Mesothelial cell of epicardium (in vitro differentiated cells): ENCODE measurements around the gene NUBP1. TPM values are rescaled to one million over a fixed set of nuclear protein-coding genes. Genes with fewer than 3 reads are reported as not detected.
A peak's percentile ranks its signal among the peaks of the same experiment; 100 is the strongest.
"Not testable (repeated sequence)": the region's sequence is repeated elsewhere in the genome, so short reads cannot be mapped to it uniquely, and the experiment has no call there.

Source experiments
- DNase-seq, 2 experiments: peaks; one replicate each; pipeline ENCODE4 v3.0.0; 2021; ENCODE audit warnings: low spot score in 2 of 2; ENCODE audit not compliant: unreplicated experiment in 2 of 2
- H3K27ac Mint-ChIP-seq: 2 replicates; pipeline ENCODE4 v1.8.0; 2021; ENCODE audit warnings: mixed read lengths
- H3K27me3 Mint-ChIP-seq: 2 replicates; pipeline ENCODE4 v1.8.0; 2021; ENCODE audit warnings: low read depth, mixed read lengths
- H3K36me3 Mint-ChIP-seq: 2 replicates; pipeline ENCODE4 v1.8.0; 2021; ENCODE audit warnings: mixed read lengths
- H3K4me1 Mint-ChIP-seq: 2 replicates; pipeline ENCODE4 v1.8.0; 2021; ENCODE audit warnings: mixed read lengths
- H3K4me3 Mint-ChIP-seq: 2 replicates; pipeline ENCODE4 v1.8.0; 2021; ENCODE audit warnings: mild to moderate bottlenecking, moderate library complexity, mixed read lengths
- H3K9me3 Mint-ChIP-seq: 2 replicates; pipeline ENCODE4 v1.8.0; 2021; ENCODE audit warnings: mixed read lengths
- CTCF ChIP-seq: fragments of 200-600 bp; sonication (generic); IDR thresholded peaks from one replicate; pipeline ENCODE4 v1.5.0; 2021; ENCODE audit warnings: antibody characterized with exemption; ENCODE audit not compliant: unreplicated experiment
- total RNA-seq: library from RNA; stranded (reverse); gene quantifications from 3 replicates; pipeline ENCODE4 v1.2.1, GENCODE V29; 2021

The NUBP1 gene
- total RNA-seq, 1 donor from 2014 or later, result 18.1 TPM

DNA sequence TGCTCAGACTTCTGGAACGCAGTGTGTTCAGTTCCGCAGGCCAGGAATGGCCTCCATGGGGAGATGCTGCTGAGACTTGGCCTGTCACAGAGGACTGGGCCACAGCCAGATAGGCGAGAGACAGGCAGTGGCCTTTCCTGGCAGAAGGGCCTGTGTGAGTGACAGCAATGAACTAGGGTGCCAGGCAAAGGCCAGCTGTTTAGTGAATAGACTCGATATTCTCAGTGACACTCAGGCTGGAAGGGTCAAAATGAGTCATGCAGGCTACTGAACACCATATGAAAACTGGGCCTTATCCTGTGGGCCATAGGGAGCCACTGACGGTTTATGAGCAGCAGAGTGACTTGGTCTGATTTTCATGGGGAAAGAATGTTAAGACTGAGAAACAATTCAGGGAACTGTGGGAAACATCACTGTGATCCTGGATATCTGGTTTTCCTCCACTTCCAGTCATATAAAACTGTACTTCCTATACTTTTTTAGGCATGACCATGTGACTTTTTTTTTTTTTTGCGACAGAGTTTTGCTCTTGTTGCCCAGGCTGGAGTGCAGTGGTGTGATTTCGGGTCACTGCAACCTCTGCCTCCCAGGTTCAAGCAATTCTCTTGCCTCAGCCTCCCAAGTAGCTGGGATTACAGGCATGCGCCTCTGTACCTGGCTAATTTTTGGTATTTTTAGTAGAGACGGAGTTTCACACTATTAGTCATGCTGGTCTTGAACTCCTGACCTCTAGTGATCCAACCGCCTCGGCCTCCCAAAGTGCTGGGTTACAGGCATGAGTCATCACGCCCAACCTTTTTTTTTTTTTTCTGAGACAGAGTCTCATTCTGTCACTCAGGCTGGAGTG is 5.2 kb upstream of the NUBP1 start:
- Mint-ChIP-seq H3K4me1 (peaks cover 22% of the 10 kb centered on the region), H3K27me3 (no peaks in the 10 kb centered on the region), H3K4me3 (no peak overlapping the region), H3K27ac (peak overlapping the region; percentile 34), H3K36me3 (no peaks in the 10 kb centered on the region), H3K9me3 (peaks cover under 1% of the 10 kb centered on the region)
- no peak for DNase-seq
- no peak for TF ChIP-seq CTCF

GRCh38 chr16:10740000-10740844 is 3.4 kb upstream of the NUBP1 start:
- Mint-ChIP-seq H3K27me3 (no peaks in the 10 kb centered on the region), H3K4me3 (no peak overlapping the region), H3K36me3 (no peaks in the 10 kb centered on the region), H3K9me3 (no peaks in the 10 kb centered on the region), H3K27ac (no peak overlapping the region), H3K4me1 (peaks cover 29% of the 10 kb centered on the region)
- TF ChIP-seq CTCF, result no peak
- DNase-seq, result no peak

DNA sequence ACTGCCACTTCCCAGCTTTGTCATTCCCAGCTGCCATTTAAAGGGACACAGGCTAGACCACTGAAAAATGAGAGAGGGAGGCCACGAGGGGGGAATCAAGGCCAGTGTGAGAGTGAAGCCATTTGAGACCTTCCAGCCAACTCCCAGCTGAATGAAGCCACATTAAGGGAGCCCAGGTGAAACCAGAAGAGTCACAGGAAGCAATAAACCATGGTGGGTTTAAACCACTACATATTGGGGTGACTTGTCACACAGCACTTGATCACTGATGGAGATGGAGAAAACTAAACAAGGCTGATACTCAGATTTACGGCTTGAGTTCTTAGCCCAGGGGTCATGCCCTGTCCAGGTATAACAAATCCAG is 2.8 kb upstream of the NUBP1 start:
- Mint-ChIP-seq H3K9me3 (no peaks in the 10 kb centered on the region), H3K27me3 (no peaks in the 10 kb centered on the region), H3K4me3 (no peak overlapping the region), H3K27ac (no peak overlapping the region), H3K36me3 (no peaks in the 10 kb centered on the region), H3K4me1 (peaks cover 34% of the 10 kb centered on the region)
- no peak for TF ChIP-seq CTCF
- no peak for DNase-seq

GRCh38 chr16:10741249-10741648 is 2.4 kb upstream of the NUBP1 start:
- not testable (repeated sequence) for H3K9me3 Mint-ChIP-seq, DNase-seq, H3K4me3 Mint-ChIP-seq, H3K27ac Mint-ChIP-seq, H3K27me3 Mint-ChIP-seq, H3K36me3 Mint-ChIP-seq
- H3K4me1 Mint-ChIP-seq, result peaks cover 35% of the 10 kb centered on the region

- DNase-seq, result no peak
- Mint-ChIP-seq H3K4me1 (peaks cover 35% of the 10 kb centered on the region), H3K27ac (peak overlapping the region; percentile 43), H3K9me3 (no peaks in the 10 kb centered on the region), H3K27me3 (no peaks in the 10 kb centered on the region), H3K36me3 (no peaks in the 10 kb centered on the region), H3K4me3 (no peak overlapping the region)
- no peak for TF ChIP-seq CTCF
Measured at GRCh38 chr16:10741844-10742243, 1.8 kb upstream of the NUBP1 start.

DNA sequence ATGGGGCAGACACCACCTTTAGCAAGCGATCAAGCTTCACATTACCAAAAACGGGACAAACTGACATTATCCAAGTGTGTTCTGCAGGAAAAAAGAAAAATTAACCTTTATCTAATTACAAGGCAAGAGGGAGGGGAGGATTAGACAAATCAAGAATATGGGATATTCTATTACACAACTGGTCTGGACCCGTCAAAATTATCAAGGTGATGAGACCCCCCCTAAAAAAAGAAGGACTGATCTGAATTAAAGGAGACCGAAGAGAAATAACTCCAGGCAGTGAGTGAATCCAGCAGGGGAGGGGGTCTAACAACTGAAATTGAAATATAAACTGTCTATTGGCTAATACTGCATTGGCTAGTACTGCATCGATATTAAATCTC is 424 bp upstream of the NUBP1 start:
- Mint-ChIP-seq H3K4me3 (peak overlapping the region; percentile 88), H3K27me3 (no peaks in the 10 kb centered on the region), H3K4me1 (peaks cover 31% of the 10 kb centered on the region), H3K9me3 (no peaks in the 10 kb centered on the region), H3K36me3 (peaks cover 1% of the 10 kb centered on the region), H3K27ac (peak overlapping the region; percentile 99)
- DNase-seq, result no peak
- no peak for TF ChIP-seq CTCF
